Vagina (tissue), 2 donors: Measurements from ENCODE around the gene CRIP2.

Source experiments
- CTCF ChIP-seq, 3 experiments: fragments of 450-650 bp in 2 of 3; fragments of 200-600 bp in 1 of 3; sonication (generic) in 1 of 3; IDR thresholded peaks; one replicate each; pipeline ENCODE4 v1.5.1; 2017 to 2019; ENCODE audit warnings: antibody characterized with exemption in 3 of 3, mild to moderate bottlenecking in 2 of 3, moderate library complexity in 2 of 3
- POLR2A ChIP-seq, 2 donors: fragments of 450-650 bp; IDR thresholded peaks; one replicate each; pipeline ENCODE4 v1.6.1; 2017; ENCODE audit warnings: antibody characterized with exemption in 2 of 2, mild to moderate bottlenecking in 2 of 2, moderate library complexity in 2 of 2

- TF ChIP-seq CTCF (IDR thresholded peaks at IDR 0.05) (no peak), POLR2A (IDR thresholded peaks at IDR 0.05) (no peak)
Measured at GRCh38 chr14:105508069-105508468, 33.4 kb downstream of the CRIP2 start.
